ENCODE measurements around the gene TMEM151A. TPM values are rescaled to one million over a fixed set of nuclear protein-coding genes. Genes with fewer than 3 reads are reported as not detected.
A peak's percentile ranks its signal among the peaks of the same experiment; 100 is the strongest.

The TMEM151A gene
- total and polyA plus RNA-seq, 2 donors (not counting 1 experiment from before 2014, with no cell fraction given) = under 0.01 TPM; not detected in 1

DNA sequence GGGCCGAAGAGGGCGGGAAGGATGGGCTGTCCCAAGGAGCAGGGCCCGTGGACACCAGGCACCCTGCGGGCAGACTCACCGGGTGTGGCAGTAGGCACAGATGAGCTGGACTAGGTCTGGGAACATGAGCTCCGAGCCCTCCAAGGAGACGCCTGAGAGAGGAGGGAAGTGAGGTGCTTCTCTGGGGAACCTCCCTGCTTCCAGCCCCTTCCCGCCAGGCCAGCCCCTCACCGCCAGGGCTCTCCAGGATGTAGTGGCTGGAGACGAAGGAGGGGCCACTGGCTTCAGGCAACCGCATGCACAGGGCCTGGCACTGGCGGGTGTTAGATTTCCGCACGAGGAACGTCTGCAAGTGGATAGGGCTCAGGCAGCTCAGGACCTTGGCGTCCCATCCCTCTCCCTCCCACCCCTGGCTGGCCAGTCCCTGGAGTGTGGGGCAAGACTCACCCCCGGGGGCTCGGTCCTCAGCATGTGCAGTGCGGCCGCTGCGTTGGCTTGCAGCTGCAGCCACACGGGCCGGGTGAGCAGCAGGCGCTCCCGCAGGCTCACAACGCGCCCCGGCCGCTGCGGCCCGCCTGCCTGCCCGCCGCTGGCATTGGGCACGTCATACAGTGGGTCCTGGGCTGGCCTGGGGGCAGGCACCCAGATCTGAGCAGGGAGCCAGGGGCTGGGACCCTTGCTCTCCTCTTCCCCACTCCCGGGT lies 44.0 kb downstream of the TMEM151A start:
- H3K4me3 ChIP-seq (replicated peaks in 1 of 4; ENCODE audit: control extremely low read depth in 1 of 4, insufficient read depth in 1 of 4, low read depth in 3 of 4, low read length in 4 of 4) = peak overlapping the region; percentile 74 to 95 (median 83)
- H3K9me3 ChIP-seq (ENCODE audit: control insufficient read depth, insufficient read depth, low read depth, low read length) = no peaks in the 10 kb centered on the region
- H3K4me1 ChIP-seq (ENCODE audit: control insufficient read depth, extremely low read depth, insufficient read depth, low read length) = peaks cover 36% of the 10 kb centered on the region
- H3K36me3 ChIP-seq (ENCODE audit: control insufficient read depth, insufficient read depth, low read length) = peaks cover 52% of the 10 kb centered on the region
- no peaks in the 10 kb centered on the region for H4K20me1 ChIP-seq (ENCODE audit: control insufficient read depth, extremely low read depth, insufficient read depth, low read length)
- TF ChIP-seq EZH2 (IDR thresholded peaks at IDR 0.05; ENCODE audit: low read length, missing control alignments) = no peak
- H3K79me2 ChIP-seq (ENCODE audit: control insufficient read depth, insufficient read depth, low read length) = peaks cover 36% of the 10 kb centered on the region
- H3K27ac ChIP-seq (ENCODE audit: insufficient read depth, low read length) = peak overlapping the region; percentile 100
- H3K4me2 ChIP-seq (ENCODE audit: extremely low read depth, insufficient read depth, low read length) = peak overlapping the region; percentile 80
- peak overlapping the region; percentile 99 for H3K9ac ChIP-seq (ENCODE audit: insufficient read depth, low read length)
- DNase-seq (ENCODE audit: low read depth in 2 of 2) = peak; percentile 62 to 78
- H2AFZ ChIP-seq (ENCODE audit: low read length) = no peak overlapping the region
- no peaks in the 10 kb centered on the region for H3K27me3 ChIP-seq (ENCODE audit: control insufficient read depth, insufficient read depth, low read length)

DNA sequence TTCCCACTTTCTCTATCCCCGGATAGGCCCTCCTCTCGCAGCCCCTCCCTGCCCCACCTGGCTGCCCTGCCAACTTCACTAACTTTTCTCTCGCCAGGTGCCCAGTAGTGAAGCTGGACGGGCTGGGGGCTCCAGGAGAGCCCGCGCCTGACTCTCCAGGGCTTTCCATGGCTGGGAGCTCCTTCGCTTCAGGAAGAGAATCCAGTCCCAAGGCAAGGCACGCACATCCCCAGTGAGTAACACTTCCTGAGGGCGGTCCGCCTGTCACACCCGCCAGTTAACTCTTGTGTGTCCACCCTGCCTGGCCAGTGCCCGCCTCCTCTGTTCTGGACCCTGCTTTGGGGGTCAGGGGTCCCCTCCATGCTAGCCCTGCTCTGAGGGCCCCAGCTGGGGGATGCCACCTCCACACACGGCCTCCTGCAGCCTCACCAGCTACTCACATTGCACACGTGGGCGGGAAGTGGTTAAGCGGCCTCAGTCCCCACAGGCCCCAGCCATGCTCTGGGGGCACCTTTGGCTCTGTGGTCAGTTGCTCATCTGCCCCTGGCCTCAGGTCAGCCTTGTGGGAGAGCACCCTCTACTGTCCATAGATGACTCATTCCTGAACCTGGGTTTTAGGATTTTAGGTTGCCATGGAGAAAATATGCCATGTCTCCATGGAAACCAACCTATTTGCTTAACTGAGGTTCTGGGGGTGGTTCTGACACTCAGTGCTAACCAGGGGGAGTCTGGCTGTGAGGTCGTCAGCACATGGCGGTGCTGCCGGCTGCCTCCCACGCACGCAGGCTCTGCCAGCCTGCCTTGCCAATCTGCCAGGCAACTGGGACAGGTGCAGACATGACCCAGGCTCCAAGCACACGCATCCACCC lies 44.8 kb downstream of the TMEM151A start, which contains the start of gene RIN1:
TSS of gene RIN1 (minus strand) at position 201 of the 869 bp plus-strand sequence. CDS start at position 169, 32 bp downstream.
- no peaks in the 10 kb centered on the region for H3K27me3 ChIP-seq (ENCODE audit: control insufficient read depth, insufficient read depth, low read length)
- peak within 1 kb of the TSS; percentile 80 for H3K4me2 ChIP-seq (ENCODE audit: extremely low read depth, insufficient read depth, low read length)
- H3K36me3 ChIP-seq (ENCODE audit: control insufficient read depth, insufficient read depth, low read length) = peaks cover 52% of the 10 kb centered on the region
- H3K4me1 ChIP-seq (ENCODE audit: control insufficient read depth, extremely low read depth, insufficient read depth, low read length) = peaks cover 36% of the 10 kb centered on the region
- peak within 1 kb of the TSS; percentile 100 for H3K27ac ChIP-seq (ENCODE audit: insufficient read depth, low read length)
- TF ChIP-seq EZH2 (IDR thresholded peaks at IDR 0.05; ENCODE audit: low read length, missing control alignments) = no peak
- TF ChIP-seq, protein P1, sequence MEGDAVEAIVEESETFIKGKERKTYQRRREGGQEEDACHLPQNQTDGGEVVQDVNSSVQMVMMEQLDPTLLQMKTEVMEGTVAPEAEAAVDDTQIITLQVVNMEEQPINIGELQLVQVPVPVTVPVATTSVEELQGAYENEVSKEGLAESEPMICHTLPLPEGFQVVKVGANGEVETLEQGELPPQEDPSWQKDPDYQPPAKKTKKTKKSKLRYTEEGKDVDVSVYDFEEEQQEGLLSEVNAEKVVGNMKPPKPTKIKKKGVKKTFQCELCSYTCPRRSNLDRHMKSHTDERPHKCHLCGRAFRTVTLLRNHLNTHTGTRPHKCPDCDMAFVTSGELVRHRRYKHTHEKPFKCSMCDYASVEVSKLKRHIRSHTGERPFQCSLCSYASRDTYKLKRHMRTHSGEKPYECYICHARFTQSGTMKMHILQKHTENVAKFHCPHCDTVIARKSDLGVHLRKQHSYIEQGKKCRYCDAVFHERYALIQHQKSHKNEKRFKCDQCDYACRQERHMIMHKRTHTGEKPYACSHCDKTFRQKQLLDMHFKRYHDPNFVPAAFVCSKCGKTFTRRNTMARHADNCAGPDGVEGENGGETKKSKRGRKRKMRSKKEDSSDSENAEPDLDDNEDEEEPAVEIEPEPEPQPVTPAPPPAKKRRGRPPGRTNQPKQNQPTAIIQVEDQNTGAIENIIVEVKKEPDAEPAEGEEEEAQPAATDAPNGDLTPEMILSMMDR (conservative IDR thresholded peaks at IDR 0.05 in 1 of 2, IDR thresholded peaks at IDR 0.05 in 1 of 2; ENCODE audit: low read depth in 1 of 2, low read length in 2 of 2) = peak in 1 of 2 donors; percentile 20
- H2AFZ ChIP-seq (ENCODE audit: low read length) = no peak within 1 kb of the TSS
- H3K9ac ChIP-seq (ENCODE audit: insufficient read depth, low read length) = peak within 1 kb of the TSS; percentile 99
- H3K79me2 ChIP-seq (ENCODE audit: control insufficient read depth, insufficient read depth, low read length) = peaks cover 36% of the 10 kb centered on the region
- H4K20me1 ChIP-seq (ENCODE audit: control insufficient read depth, extremely low read depth, insufficient read depth, low read length) = no peaks in the 10 kb centered on the region
- DNase-seq (ENCODE audit: low read depth in 2 of 2) = peak; percentile 98 to 99
- H3K4me3 ChIP-seq (replicated peaks in 1 of 4; ENCODE audit: control extremely low read depth in 1 of 4, insufficient read depth in 1 of 4, low read depth in 3 of 4, low read length in 4 of 4) = peak within 1 kb of the TSS; percentile 74 to 95 (median 83)
- H3K9me3 ChIP-seq (ENCODE audit: control insufficient read depth, insufficient read depth, low read depth, low read length) = no peaks in the 10 kb centered on the region

DNA sequence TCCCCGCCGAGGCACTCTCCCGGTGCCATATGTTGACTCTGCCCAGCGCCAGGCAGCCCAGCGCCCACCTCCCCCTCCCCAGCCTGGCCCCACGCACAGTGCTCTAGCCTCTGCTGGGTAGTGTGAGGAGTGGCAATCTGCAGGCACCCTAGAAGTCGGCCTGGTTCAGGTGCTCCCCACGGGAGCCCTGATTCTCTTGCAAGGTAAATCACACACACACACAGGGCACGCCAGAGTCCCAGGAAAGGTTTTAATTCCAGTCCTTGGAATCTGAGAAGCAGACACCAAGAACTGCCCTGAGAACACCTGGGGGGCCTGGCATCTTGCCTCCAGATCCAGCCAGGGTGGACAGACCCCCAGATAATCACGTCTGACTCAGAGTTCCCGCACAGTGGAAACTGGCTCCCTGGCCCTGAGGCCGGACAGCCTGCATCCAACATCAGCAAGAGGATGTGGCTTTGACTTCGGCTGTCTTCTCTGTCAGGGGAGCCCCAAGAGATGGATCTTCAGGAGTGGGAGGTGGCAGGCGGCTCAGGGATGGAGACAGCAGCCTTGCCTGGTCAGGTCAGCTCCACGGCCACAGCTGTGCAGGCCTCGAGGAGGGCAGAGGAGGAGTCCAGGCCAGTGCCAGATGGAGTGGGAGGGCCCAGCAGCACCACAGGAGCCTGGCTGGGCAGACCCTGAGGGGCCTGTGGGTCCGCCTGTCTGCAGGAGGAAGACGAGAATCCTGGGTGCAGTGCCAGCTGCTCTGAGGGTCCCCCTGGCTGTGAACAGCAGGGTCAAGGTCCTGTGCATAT lies 45.6 kb downstream of the TMEM151A start:
- peak overlapping the region in 1 of 4 experiments; percentile 22 for H3K4me3 ChIP-seq (replicated peaks in 1 of 4; ENCODE audit: control extremely low read depth in 1 of 4, insufficient read depth in 1 of 4, low read depth in 3 of 4, low read length in 4 of 4)
- peak; percentile 30 to 69 for DNase-seq (ENCODE audit: low read depth in 2 of 2)
- H3K36me3 ChIP-seq (ENCODE audit: control insufficient read depth, insufficient read depth, low read length) = peaks cover 51% of the 10 kb centered on the region

More for the DNA sequence above, 45.6 kb downstream of the TMEM151A start:
- H3K4me1 ChIP-seq (ENCODE audit: control insufficient read depth, extremely low read depth, insufficient read depth, low read length) = peaks cover 36% of the 10 kb centered on the region
- H3K4me2 ChIP-seq (ENCODE audit: extremely low read depth, insufficient read depth, low read length) = peak overlapping the region; percentile 48
- TF ChIP-seq EZH2 (IDR thresholded peaks at IDR 0.05; ENCODE audit: low read length, missing control alignments) = no peak
- TF ChIP-seq, protein P1 (conservative IDR thresholded peaks at IDR 0.05 in 1 of 2, IDR thresholded peaks at IDR 0.05 in 1 of 2; ENCODE audit: low read depth in 1 of 2, low read length in 2 of 2) = no peak
- H3K27ac ChIP-seq (ENCODE audit: insufficient read depth, low read length) = peak overlapping the region; percentile 100
- no peaks in the 10 kb centered on the region for H3K27me3 ChIP-seq (ENCODE audit: control insufficient read depth, insufficient read depth, low read length)
- no peak overlapping the region for H2AFZ ChIP-seq (ENCODE audit: low read length)
- H4K20me1 ChIP-seq (ENCODE audit: control insufficient read depth, extremely low read depth, insufficient read depth, low read length) = no peaks in the 10 kb centered on the region
- peaks cover 39% of the 10 kb centered on the region for H3K79me2 ChIP-seq (ENCODE audit: control insufficient read depth, insufficient read depth, low read length)
- H3K9me3 ChIP-seq (ENCODE audit: control insufficient read depth, insufficient read depth, low read depth, low read length) = no peaks in the 10 kb centered on the region
- peak overlapping the region; percentile 99 for H3K9ac ChIP-seq (ENCODE audit: insufficient read depth, low read length)

Measured in fibroblast of lung (primary cell).